Kidney (tissue), 14 donors: ENCODE results near the gene ARHGAP40. TPM values are rescaled to one million over a fixed set of nuclear protein-coding genes. Genes with fewer than 3 reads are reported as not detected.

Experiments used
- DNase-seq, 5 donors: peaks; one replicate each; pipeline ENCODE4 v3.0.0-alpha.2; 2013 to 2020
- FAIRE-seq: peaks from 2 replicates; lab custom pipeline; 2012; peaks lifted over from hg19 to GRCh38; lab: Jason Lieb, UNC
- H3K27ac ChIP-seq, 2 donors: one replicate each; pipeline ENCODE4 v1.7.0; 2013; ENCODE audit warnings: low read depth in 2 of 2, low read length in 2 of 2, inconsistent platforms in 1 of 2
- H3K27me3 ChIP-seq: one replicate; pipeline ENCODE4 v1.7.1; 2013; ENCODE audit warnings: low read length, inconsistent platforms; ENCODE audit not compliant: control insufficient read depth, insufficient read depth
- H3K36me3 ChIP-seq, 3 donors: one replicate each; pipeline versions ENCODE4 v1.7.0 to v1.7.1; 2013; ENCODE audit warnings: low read length in 3 of 3, control low read depth in 1 of 3, inconsistent platforms in 1 of 3; ENCODE audit not compliant: insufficient read depth in 3 of 3, control insufficient read depth in 2 of 3
- H3K4me1 ChIP-seq, 3 donors: one replicate each; pipeline versions ENCODE4 v1.7.0 to v1.7.1; 2013; ENCODE audit warnings: low read length in 3 of 3, inconsistent platforms in 1 of 3, low read depth in 1 of 3; ENCODE audit not compliant: control insufficient read depth in 2 of 3, insufficient read depth in 2 of 3
- H3K4me3 ChIP-seq, 3 donors: one replicate each; pipeline versions ENCODE4 v1.7.0 to v1.8.1; 2013; ENCODE audit warnings: low read length in 3 of 3, control low read depth in 1 of 3, inconsistent platforms in 1 of 3
- H3K9ac ChIP-seq, 3 donors: one replicate each; pipeline versions ENCODE4 v1.7.0 to v1.7.1; 2013; ENCODE audit warnings: low read length in 3 of 3, control low read depth in 1 of 3, inconsistent platforms in 1 of 3
- H3K9me3 ChIP-seq, 3 donors: one replicate each; pipeline versions ENCODE4 v1.7.0 to v1.7.1; 2013; ENCODE audit warnings: low read length in 3 of 3, control low read depth in 1 of 3, inconsistent platforms in 1 of 3; ENCODE audit not compliant: control insufficient read depth in 2 of 3, insufficient read depth in 1 of 3
- CTCF ChIP-seq: IDR thresholded peaks from 3 replicates; pipeline ENCODE4 v1.5.1; 2012; ENCODE audit warnings: mild to moderate bottlenecking, moderate library complexity, borderline replicate concordance; ENCODE audit not compliant: insufficient read depth; ENCODE audit errors: extremely low read depth
- intact Hi-C: fragments of 100-400 bp; cut with DNase I; formaldehyde crosslinking; loops from one replicate; pipeline ENCODE4 v1.11.1; 2022
- polyA plus RNA-seq: library from polyadenylated mRNA; stranded (reverse); fragments of 350-450 nt; fragmentation: Illumina TruSeq; extraction: RNeasy Lipid Tissue Mini Kit (QIAGEN cat#74804); gene quantifications from one replicate; pipeline ENCODE4 v1.2.3, GENCODE V29; 2014; ENCODE audit warnings: low read depth, low replicate concordance; ENCODE audit not compliant: insufficient read depth
- total RNA-seq: library from RNA; stranded (reverse); fragmentation: NEBNext Ultra II Directional; extraction: Animal tissue kit (Norgen Biotek cat#: 25700); gene quantifications from one replicate; pipeline ENCODE4 v1.2.1, GENCODE V29; 2021
- donor health status: control.
- donor health status: control.
- donor health status: control.
- donor health status: control.
- donor health status: control.
- donor health status: DM: yes; HTN: yes; CAD: no.
- donor health status: Normal renal cell carcinoma (clear cell type).

Gene ARHGAP40
- total and polyA plus RNA-seq, 2 donors from 2014 or later: 1.3 to 20.2 TPM

- H3K36me3 ChIP-seq: peaks cover 0 to 11% (median 2%) of the 10 kb centered on the region in 3 donors
These were observed 37.7 kb upstream of the ARHGAP40 start for GRCh38 chr20:38563802-38564431.

GRCh38 chr20:38564680-38565079 is 36.9 kb upstream of the ARHGAP40 start:
- Histone ChIP-seq H3K9me3 (no peaks in the 10 kb centered on the region), H3K36me3 (peaks cover 0 to 13% (median 3%) of the 10 kb centered on the region in 3 donors), H3K4me3 (no peak overlapping the region), H3K9ac (no peak overlapping the region), H3K4me1 (peaks cover 0 to 8% (median 0%) of the 10 kb centered on the region in 3 donors), H3K27ac (no peak overlapping the region), H3K27me3 (no peaks in the 10 kb centered on the region)
- no peak for DNase-seq
- intact Hi-C loops: no loop called here
- no peak for TF ChIP-seq CTCF
- no peak for FAIRE-seq

More at GRCh38 chr20:38563802-38564431, 37.7 kb upstream of the ARHGAP40 start:
- H3K4me3 ChIP-seq: no peak overlapping the region
- FAIRE-seq (no peak), DNase-seq (no peak)
- no peaks in the 10 kb centered on the region for H3K9me3 ChIP-seq
- TF ChIP-seq CTCF: no peak
- H3K27me3 ChIP-seq: no peaks in the 10 kb centered on the region
- H3K4me1 ChIP-seq: peaks cover 0 to 8% (median 0%) of the 10 kb centered on the region in 3 donors
- no peak overlapping the region for H3K27ac ChIP-seq
- no peak overlapping the region for H3K9ac ChIP-seq
- intact Hi-C loops: no loop called here

- no peak for TF ChIP-seq CTCF
- Histone ChIP-seq H3K36me3 (peaks cover 2 to 15% (median 10%) of the 10 kb centered on the region in 3 donors), H3K27me3 (no peaks in the 10 kb centered on the region), H3K4me3 (no peak overlapping the region), H3K9ac (no peak overlapping the region), H3K9me3 (no peaks in the 10 kb centered on the region), H3K4me1 (peaks cover 0 to 8% (median 0%) of the 10 kb centered on the region in 3 donors), H3K27ac (peak overlapping the region in 1 of 2 donors; percentile 52)
- intact Hi-C loops: no loop called here
- FAIRE-seq (no peak), DNase-seq (no peak)
These were observed 35.5 kb upstream of the ARHGAP40 start for GRCh38 chr20:38566036-38566598.
